HG03558 (cell line): ENCODE measurements around the gene MED26.

Source experiments
- ATAC-seq: cut with Tn5 transposase; IDR thresholded peaks from one replicate; pipeline ENCODE4 v1.9.1; 2021; ENCODE audit warnings: moderate number of reproducible peaks; ENCODE audit not compliant: unreplicated experiment; ENCODE audit errors: extremely low read depth

MED26 gene

DNA sequence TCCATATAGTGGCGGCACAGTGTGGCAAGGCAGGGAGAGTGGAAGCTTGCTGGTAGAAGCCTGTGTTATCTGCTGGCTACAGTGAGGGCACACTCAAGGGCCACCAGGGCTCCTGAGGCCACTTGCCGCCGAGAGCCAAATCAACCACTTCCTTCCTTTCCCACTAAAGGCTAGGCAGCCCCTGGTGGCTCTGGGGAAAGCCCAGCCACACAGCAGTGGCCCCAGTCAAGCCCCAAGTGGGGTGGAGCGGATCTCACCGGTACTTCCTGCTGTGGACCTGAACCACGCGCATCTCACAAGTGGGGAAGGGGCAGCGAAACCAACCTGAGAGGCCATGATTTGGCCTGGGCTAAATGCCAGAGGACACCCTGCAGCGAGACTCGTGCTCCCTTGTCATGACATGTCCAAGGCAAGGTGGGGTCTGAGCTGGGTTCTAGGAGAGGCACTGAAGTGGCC is 33.8 kb downstream of the MED26 start:
- ATAC-seq: no peak

DNA sequence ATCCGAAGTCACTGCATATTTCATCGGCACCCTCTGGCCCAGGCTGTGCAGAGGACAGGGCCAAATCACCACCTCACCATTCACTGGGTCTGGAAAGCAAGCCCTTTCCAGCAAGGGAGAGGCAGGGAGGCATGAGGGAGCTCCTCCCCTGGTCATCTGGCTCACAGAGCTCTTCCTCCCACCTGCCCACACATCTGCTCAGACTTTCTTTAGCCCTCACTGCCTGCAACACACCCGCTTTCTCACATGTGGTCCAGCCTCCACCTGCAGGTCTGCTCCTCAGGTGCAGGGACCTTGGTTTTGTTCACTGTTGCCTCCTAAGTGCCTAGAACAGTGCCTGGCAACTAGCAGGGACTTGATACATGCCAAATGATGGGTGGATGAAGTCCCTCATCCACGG is 34.8 kb downstream of the MED26 start:
- ATAC-seq: no peak

DNA sequence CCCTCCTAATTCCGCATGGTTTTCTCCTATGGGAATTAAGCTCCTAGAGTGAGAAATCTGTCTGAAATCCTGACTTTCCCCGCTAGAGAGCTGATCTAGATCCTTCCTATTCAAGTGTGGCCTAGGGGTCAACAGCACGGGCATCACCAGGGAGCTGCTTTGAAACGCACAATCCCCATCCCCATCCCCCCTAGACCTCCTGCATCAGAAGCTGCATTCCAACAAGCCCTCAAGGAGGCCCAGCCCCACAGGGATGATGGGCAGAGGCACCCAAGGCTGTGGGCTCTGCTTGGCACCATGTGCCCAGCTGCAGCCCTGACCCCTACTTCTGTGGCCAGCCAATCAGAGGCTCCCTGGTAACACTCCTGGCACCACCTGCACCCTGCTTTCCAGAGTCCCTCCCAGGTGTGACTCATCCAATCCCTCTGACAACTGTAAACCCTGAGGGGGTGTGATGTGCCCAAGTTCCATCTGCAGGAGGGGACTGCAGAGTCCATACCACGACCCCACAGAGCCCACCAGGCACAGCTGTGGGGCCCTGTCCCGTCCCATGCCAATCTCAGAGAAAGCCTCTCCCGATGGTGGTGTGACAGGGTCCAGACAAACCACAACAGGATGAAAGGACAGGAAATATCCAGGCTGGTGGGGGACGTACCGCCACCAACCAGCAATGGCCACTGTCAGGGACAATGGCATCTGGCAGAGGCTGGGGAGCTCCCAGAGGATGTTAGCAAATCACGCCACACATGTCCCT is 36.0 kb downstream of the MED26 start:
- no peak for ATAC-seq

- no peak for ATAC-seq
Observed at GRCh38 chr19:16590876-16591802, 36.9 kb downstream of the MED26 start.

GRCh38 chr19:16589917-16590316 is 38.1 kb downstream of the MED26 start:
- ATAC-seq: no peak

DNA sequence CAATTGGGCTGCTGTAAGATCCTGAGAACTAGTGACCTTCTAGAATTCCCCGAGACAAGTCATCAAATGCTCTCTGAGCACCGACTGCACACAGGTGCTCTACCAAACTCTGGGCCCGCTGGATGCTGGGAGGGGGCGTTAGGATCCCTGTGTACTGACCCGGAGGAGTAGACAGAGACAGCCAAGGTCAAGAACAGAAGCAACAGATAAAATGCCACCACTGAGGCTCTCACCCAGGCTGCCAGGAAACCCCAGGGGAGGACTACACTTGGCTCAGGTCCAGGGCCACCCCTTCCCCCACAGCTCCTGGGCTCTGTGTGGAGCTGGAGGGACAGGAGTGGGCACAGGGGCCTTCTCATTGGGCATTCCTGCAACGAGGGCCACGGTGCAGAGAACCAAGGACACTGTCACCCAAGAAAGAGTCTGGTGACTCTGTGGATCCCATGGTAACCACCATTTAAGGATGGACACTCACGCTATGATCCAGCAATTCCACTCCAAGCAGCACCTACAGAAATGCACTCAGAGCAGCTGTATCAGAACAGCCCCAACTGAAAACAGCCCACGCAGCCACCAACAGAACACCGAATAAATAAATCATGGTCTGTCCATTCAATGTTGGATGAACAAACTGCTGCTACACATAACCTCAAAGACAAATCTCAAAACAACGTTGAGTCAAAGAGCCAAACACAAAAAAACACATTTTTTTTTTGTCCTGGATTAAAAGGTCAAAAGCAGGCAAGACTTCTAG is 39.0 kb downstream of the MED26 start:
- no peak for ATAC-seq

GRCh38 chr19:16587833-16588823 is 39.9 kb downstream of the MED26 start:
- ATAC-seq: no peak

DNA sequence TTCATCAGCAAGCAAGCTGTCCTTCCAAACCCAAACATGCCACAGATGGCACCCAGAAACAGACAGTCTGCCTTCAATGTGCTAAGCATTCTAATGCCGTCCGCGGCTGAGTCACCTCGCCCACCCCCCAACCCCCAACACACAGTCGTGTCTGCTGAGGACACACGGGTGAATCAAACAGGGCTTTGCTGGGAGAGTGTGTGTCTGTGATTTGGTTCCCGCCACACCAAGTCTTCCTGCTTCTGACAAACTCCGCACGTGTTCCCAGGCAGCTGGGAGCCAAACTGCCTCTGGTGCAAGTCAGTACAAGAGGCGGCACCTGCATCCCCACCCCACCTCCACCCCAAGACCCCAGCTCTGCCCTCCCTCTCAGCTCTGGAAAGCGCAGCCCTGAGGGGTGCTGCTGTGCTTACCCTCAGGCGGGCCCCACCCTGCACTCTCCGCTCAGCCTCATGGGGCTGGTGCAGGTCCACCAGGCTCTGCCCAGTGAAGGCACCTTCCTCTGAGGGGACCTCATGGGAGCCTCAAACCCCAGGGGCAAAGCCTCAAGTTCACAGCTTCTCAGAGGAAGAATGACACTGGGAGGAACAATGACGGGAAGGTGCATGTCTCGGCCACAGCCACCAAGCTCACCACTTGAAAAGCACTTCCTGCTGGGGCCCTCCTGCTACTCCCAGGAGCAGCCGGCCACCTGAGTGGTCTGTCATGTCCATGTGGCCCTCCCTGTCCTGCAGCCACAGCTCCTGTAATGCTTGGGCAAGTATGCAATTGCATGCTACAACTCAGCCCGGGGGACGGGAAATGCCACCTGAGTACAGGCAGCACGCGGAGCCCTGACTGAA is 40.8 kb downstream of the MED26 start:
- no peak for ATAC-seq

- ATAC-seq: no peak
Observed at GRCh38 chr19:16586477-16586871, 41.5 kb downstream of the MED26 start.

GRCh38 chr19:16585808-16586476 is 42.1 kb downstream of the MED26 start:
- no peak for ATAC-seq

DNA sequence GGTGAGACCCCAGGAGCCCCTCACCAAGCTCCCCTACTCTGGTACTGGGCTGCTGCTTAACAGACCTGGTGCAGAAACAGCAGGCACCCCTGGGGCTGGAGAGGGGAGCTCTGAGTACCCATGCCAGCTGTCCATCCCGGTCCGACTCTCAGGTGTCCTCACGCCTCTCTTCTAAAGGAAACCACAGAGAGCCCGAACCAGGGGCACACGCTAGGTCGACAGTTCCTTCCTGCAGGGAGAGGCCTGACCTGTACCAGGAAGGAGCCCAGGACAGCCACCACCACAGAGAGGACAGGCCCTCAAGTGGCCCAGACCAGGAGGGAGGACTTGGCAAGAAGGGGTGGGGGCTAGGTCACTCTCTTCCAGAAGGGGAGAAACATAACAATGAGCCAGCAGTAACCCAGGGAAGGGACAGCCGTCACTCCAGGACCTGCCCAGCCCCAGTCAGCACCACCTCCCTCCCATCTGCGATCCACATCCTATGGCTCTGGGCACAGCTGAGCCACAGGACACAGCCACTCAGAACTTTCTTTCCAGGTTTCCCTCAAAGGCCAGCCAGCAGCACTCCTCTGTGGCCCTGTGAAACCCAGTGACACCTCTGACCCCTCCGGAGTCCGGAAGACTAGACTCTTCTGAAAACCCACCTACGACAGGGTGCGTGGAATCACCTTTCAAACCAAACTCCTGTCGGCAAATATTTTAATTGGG is 42.8 kb downstream of the MED26 start:
- ATAC-seq: no peak

DNA sequence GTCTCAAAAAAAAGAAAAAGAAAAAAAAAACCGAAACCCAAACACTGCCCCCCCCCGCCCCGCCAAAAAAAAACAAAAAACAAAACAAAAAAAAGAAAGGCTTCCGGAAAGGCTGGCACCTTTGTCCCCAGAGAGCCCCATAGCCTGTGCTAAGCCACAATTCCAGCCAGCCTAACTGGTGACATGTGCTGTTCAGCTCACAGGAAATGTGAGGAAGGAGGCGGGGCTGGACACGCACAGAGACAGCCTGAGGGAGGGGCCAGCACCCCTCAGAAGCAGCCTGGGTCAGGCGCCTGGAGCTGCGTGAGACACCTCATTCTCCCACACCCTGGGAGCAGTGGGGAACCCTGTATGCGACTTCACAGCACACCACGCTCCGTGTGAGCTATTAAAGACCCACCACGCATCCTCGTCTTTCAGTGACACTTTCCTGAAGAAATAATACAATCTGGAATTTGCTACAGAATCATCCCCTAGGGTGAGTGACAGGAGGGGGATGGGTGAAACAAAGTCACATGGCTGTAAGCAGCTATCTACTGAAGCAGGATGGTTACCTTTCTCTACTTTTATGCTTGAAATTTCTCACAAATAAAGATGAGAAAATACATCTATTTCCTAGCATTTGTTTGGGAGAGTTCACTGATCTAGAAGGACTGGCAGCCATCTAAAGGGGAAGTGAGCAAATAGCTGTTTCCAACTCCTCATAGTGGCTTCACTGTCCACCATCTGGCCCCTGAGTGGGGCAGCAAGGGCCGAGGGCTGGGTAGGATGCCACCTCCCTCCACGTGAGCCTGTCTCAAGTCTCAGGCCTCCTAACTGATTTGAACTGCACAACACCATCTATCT is 43.5 kb downstream of the MED26 start:
- peak; percentile 29 for ATAC-seq

- ATAC-seq: no peak
Observed at GRCh38 chr19:16582486-16583261, 45.3 kb downstream of the MED26 start.

DNA sequence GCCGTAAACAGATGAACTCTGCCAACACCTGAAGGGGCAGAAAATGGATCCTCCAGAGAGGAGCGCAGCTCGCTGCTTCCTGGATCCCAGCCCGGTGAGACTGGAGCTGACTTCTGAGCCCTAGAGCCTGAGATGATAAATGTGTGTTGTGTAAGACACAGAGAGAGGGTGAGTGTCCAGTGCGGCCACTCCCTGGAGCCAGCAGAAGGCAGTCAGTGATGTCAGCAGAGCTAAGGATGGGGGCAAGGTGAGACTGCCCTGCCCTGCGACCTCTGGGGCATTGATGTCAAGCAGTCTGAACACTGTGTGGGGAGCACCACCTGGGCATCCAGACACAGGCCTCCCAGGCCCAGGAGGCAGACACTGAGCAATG is 46.0 kb downstream of the MED26 start:
- ATAC-seq: no peak

DNA sequence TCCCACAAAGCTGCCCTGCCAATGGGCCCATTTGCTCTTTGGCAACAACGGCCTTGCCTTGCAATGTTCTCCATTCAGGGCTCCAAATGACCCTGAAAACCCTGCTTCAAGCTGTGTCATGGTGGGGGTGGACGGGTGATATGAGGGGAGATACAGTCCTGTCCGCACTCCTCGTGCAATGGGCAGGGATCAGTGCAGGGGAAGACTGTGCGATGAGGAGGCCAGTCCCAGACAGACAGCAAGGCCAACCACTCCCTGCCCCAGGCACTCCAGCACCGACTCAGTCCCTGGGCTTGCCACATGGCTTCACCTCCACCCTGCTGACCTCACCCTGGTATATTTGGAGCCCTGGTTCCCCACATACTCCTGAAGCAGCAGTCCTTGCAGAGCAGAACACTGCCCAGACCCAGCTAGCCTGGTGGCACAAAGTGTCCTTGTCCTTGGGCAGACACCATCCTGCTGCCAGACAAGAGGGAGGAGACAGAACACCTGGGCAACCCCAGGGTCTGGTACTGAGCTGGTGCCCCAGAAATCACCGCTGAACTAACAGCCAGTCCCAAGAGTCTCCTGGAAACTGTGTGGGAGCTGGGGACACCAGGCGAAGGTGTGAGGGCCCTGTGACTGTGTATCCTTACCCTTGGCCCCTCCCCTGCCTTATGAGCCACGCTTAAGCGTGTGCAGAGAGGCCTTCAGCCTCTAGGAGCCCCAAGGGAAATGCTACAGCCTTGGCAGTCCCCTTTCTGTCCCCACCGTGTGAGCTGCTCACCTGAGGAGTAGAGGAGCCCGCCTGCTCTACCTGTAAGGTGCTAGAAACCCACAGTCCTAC is 46.6 kb downstream of the MED26 start:
- no peak for ATAC-seq
